A673 (cell line): Measurements from ENCODE around the gene DTWD2. TPM values are rescaled to one million over a fixed set of nuclear protein-coding genes. Genes with fewer than 3 reads are reported as not detected.

Source experiments
- BruUV-seq: library from RNA; stranded (reverse); fragments of 400-500 nt; replicated peaks from 2 replicates; lab custom pipeline; 2021; lab: Mats Ljungman, UMichigan
- CTCF ChIA-PET: fragments of 300-600 bp; sonication (Branson Sonifier 250); formaldehyde crosslinking; loops from one replicate; lab custom pipeline; 2022; ENCODE audit warnings: antibody characterized with exemption; lab: Charles Lee
- POLR2A ChIA-PET: fragments of 300-600 bp; sonication (Branson Sonifier 250); formaldehyde crosslinking; loops from one replicate; lab custom pipeline; 2022; ENCODE audit warnings: antibody characterized with exemption; ENCODE audit not compliant: low non-redundant PET; lab: Charles Lee
- DNase-seq: peaks from one replicate; pipeline ENCODE4 v3.0.0-alpha.2; 2015; ENCODE audit warnings: low spot score
- H3K27ac ChIP-seq: fragments of 200-600 bp; sonication (generic); 2 replicates; pipeline ENCODE4 v1.5.1; 2016; ENCODE audit warnings: mixed run types, low read depth, mild to moderate bottlenecking, mixed read lengths, antibody characterized with exemption, low read length; ENCODE audit not compliant: poor library complexity, severe bottlenecking
- H3K27me3 ChIP-seq: fragments of 200-600 bp; sonication (generic); replicated peaks from 2 replicates; pipeline ENCODE4 v1.6.1; 2017; ENCODE audit warnings: mixed run types, low read depth, mild to moderate bottlenecking, mixed read lengths, antibody characterized with exemption, low read length; ENCODE audit not compliant: insufficient read depth, poor library complexity
- H3K36me3 ChIP-seq: fragments of 200-600 bp; sonication (generic); 2 replicates; pipeline ENCODE4 v1.6.1; 2016; ENCODE audit warnings: mixed run types, mild to moderate bottlenecking, mixed read lengths, antibody characterized with exemption, low read length; ENCODE audit not compliant: insufficient read depth, poor library complexity, severe bottlenecking
- H3K4me1 ChIP-seq: fragments of 200-600 bp; sonication (generic); 2 replicates; pipeline ENCODE4 v1.6.1; 2017; ENCODE audit warnings: mixed run types, mild to moderate bottlenecking, mixed read lengths, antibody characterized with exemption, low read length; ENCODE audit not compliant: insufficient read depth, poor library complexity, severe bottlenecking
- H3K4me3 ChIP-seq: fragments of 200-600 bp; sonication (generic); 2 replicates; pipeline ENCODE4 v1.5.1; 2016; ENCODE audit warnings: low read depth, mixed run types, mild to moderate bottlenecking, mixed read lengths, low read length; ENCODE audit not compliant: poor library complexity, severe bottlenecking
- H3K9me3 ChIP-seq: fragments of 200-600 bp; sonication (generic); 2 replicates; pipeline ENCODE4 v1.6.1; 2016; ENCODE audit warnings: mixed run types, low read depth, mild to moderate bottlenecking, mixed read lengths, antibody characterized with exemption, low read length; ENCODE audit not compliant: poor library complexity, severe bottlenecking
- CTCF ChIP-seq: fragments of 300-800, 200-600 bp; sonication (generic); conservative IDR thresholded peaks from 2 replicates; pipeline ENCODE4 v1.5.1; 2017; ENCODE audit warnings: low read depth, mild to moderate bottlenecking, antibody characterized with exemption, low read length, moderate library complexity, mixed read lengths
- EZH2 ChIP-seq: fragments of 200-600 bp; sonication (generic); IDR thresholded peaks from 2 replicates; pipeline ENCODE4 v1.6.1; 2017; ENCODE audit warnings: borderline replicate concordance, low read depth, mild to moderate bottlenecking, mixed read lengths, antibody characterized with exemption, low read length; ENCODE audit not compliant: poor library complexity, severe bottlenecking
- intact Hi-C: fragments of 100-400 bp; cut with micrococcal nuclease; formaldehyde crosslinking; loops from one replicate; pipeline ENCODE4 v1.10.0; 2022; ENCODE audit not compliant: unreplicated experiment
- total RNA-seq: library from RNA; stranded (reverse); gene quantifications from 2 replicates; pipeline ENCODE4 v1.2.3, GENCODE V29; 2021

Gene DTWD2
- total RNA-seq, 1 experiment from 2014 or later, result 12.1 TPM

- intact Hi-C loops, result no loop called here
- POLR2A ChIA-PET, result no interaction called here
- Histone ChIP-seq H3K27ac (no peak overlapping the region), H3K9me3 (no peaks in the 10 kb centered on the region), H3K4me3 (no peak overlapping the region), H3K36me3 (no peaks in the 10 kb centered on the region), H3K27me3 (no peaks in the 10 kb centered on the region), H3K4me1 (no peaks in the 10 kb centered on the region)
- no peak for DNase-seq
- no TSS peak for BruUV-seq
- TF ChIP-seq CTCF (no peak), EZH2 (no peak)
- CTCF ChIA-PET, result no interaction called here
Measured at GRCh38 chr5:118825226-118825625, 163.1 kb downstream of the DTWD2 start.

GRCh38 chr5:118818604-118819003, 169.7 kb downstream of the DTWD2 start:
- intact Hi-C loops, result no loop called here
- ChIA-PET POLR2A (no interaction called here), CTCF (no interaction called here)
- no peaks in the 10 kb centered on the region for H3K36me3 ChIP-seq
- H3K27ac ChIP-seq, result no peak overlapping the region
- H3K4me1 ChIP-seq, result no peaks in the 10 kb centered on the region
- no peaks in the 10 kb centered on the region for H3K27me3 ChIP-seq
- no peak for TF ChIP-seq CTCF
- no peak for TF ChIP-seq EZH2
- BruUV-seq, result no TSS peak
- H3K4me3 ChIP-seq, result no peak overlapping the region
- no peak for DNase-seq
- H3K9me3 ChIP-seq, result no peaks in the 10 kb centered on the region

- CTCF ChIA-PET, result no interaction called here
- POLR2A ChIA-PET, result no interaction called here
Measured at GRCh38 chr5:118808441-118808840, 179.9 kb downstream of the DTWD2 start.

More at GRCh38 chr5:118808441-118808840, 179.9 kb downstream of the DTWD2 start:
- Histone ChIP-seq H3K36me3 (no peaks in the 10 kb centered on the region), H3K4me3 (no peak overlapping the region), H3K27me3 (no peaks in the 10 kb centered on the region), H3K27ac (no peak overlapping the region), H3K9me3 (no peaks in the 10 kb centered on the region), H3K4me1 (no peaks in the 10 kb centered on the region)
- intact Hi-C loops, result no loop called here
- TF ChIP-seq CTCF, result no peak
- TF ChIP-seq EZH2, result no peak
- no TSS peak for BruUV-seq
- no peak for DNase-seq
